NCI-H2196 (cell line): ENCODE measurements around the gene AARS2.
A peak's percentile ranks its signal among the peaks of the same experiment; 100 is the strongest.
"Not testable (repeated sequence)": the region's sequence is repeated elsewhere in the genome, so short reads cannot be mapped to it uniquely, and the experiment has no call there.

Source experiments
- DNase-seq: peaks from one replicate; lab custom pipeline; 2025; ENCODE audit not compliant: unreplicated experiment; lab: John Stamatoyannopoulos, UW

AARS2 gene

GRCh38 chr6:44312901-44313788 is at the start of gene AARS2:
AARS2 (minus strand) TSS chr6:44313347; CDS start chr6:44313323, 24 bp downstream.
- DNase-seq, result peak; percentile 90

- no peak for DNase-seq
These were observed 48.8 kb upstream of the AARS2 start for GRCh38 chr6:44361947-44362346.

GRCh38 chr6:44359973-44360372 is 46.8 kb upstream of the AARS2 start:
- DNase-seq, result no peak

GRCh38 chr6:44356487-44356886 is 43.3 kb upstream of the AARS2 start:
- no peak for DNase-seq

GRCh38 chr6:44355640-44356039 is 42.5 kb upstream of the AARS2 start:
- no peak for DNase-seq

GRCh38 chr6:44353336-44353735 is 40.2 kb upstream of the AARS2 start:
- DNase-seq, result no peak

- DNase-seq, result no peak
These were observed 39.1 kb upstream of the AARS2 start for GRCh38 chr6:44352259-44352658.

GRCh38 chr6:44350650-44350994 is 37.5 kb upstream of the AARS2 start:
- DNase-seq, result not testable (repeated sequence)

- DNase-seq, result no peak
These were observed 36.9 kb upstream of the AARS2 start for GRCh38 chr6:44349904-44350649.

- DNase-seq, result not testable (repeated sequence)
These were observed 33.7 kb upstream of the AARS2 start for GRCh38 chr6:44346818-44347217.

GRCh38 chr6:44342489-44342888 is 29.3 kb upstream of the AARS2 start, which contains the start of gene SPATS1:
SPATS1 (plus strand) TSS chr6:44342650; CDS start chr6:44343096, 446 bp downstream.
- no peak for DNase-seq

- no peak for DNase-seq
These were observed 28.9 kb upstream of the AARS2 start for GRCh38 chr6:44342052-44342451.

GRCh38 chr6:44341095-44341890 is 28.1 kb upstream of the AARS2 start:
- no peak for DNase-seq

- DNase-seq, result no peak
These were observed 26.8 kb upstream of the AARS2 start for GRCh38 chr6:44339763-44340625.

- DNase-seq, result no peak
These were observed 26.2 kb upstream of the AARS2 start for GRCh38 chr6:44339301-44339700.

- DNase-seq, result peak; percentile 69
These were observed 25.3 kb upstream of the AARS2 start for GRCh38 chr6:44338228-44339122.

GRCh38 chr6:44335631-44336030 is 22.5 kb upstream of the AARS2 start:
- no peak for DNase-seq

- DNase-seq, result no peak
These were observed 20.8 kb upstream of the AARS2 start for GRCh38 chr6:44333942-44334341.

GRCh38 chr6:44333273-44333919 is 20.2 kb upstream of the AARS2 start:
- DNase-seq, result no peak
